ENCODE results near the gene ZNF398. TPM values are rescaled to one million over a fixed set of nuclear protein-coding genes. Genes with fewer than 3 reads are reported as not detected.

ZNF398 gene
- total and polyA plus RNA-seq, 9 of the 15 experiments (the other 6 are each of a cell fraction or from before 2014, with no cell fraction given): 4.0 to 18.6 (median 10.4) TPM

DNA sequence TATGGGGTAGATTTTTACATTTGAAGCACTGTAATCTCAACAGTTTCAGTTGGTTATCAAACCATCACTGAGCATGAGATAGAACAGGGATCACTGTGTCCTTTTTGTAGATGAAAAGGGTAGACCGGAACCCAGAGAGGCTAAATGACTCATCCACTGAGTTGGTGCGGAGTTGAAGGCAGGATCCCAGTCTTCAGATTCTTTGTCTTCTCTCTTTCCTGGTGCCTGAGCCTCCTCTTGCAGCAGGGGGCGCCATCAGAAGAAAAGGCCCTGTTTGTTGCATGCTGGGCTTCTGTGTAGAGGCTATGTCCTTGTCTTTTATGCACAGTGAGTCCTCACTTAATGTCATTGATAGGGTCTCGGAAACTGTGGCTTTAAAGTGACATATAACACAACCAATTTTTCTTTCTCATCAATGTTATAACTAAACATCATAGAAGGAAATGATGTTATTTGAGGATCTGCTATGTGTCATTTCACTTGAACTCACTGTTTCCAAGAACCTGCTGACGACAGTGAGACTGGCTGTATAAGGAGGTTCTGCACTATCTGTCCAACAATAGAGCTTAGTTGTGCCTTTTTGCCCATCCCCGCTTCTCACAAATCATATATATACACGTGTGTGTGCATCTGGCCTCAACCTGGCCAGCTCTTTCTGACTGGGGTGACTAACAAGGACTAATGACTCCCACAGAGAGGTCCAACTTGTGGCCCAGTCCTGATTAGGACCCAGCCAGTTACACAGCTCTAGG is 62.4 kb downstream of the ZNF398 start (continued):
- TF ChIP-seq MCM7 (IDR thresholded peaks at IDR 0.05) (no peak), TRIM28 (IDR thresholded peaks at IDR 0.05) (no peak), ZNF592 (IDR thresholded peaks at IDR 0.05) (no peak), MLX (CRISPR knock-in tag; conservative IDR thresholded peaks at IDR 0.05) (no peak), SOX6 (IDR thresholded peaks at IDR 0.05) (no peak), RBM15 (IDR thresholded peaks at IDR 0.05; ENCODE audit: insufficient read depth, low read length) (no peak), FIP1L1 (IDR thresholded peaks at IDR 0.05; ENCODE audit: low read depth, low read length, poor library complexity, severe bottlenecking) (no peak), MTF1 (CRISPR knock-in tag; IDR thresholded peaks at IDR 0.05; ENCODE audit: borderline replicate concordance) (no peak), ZNF740 (CRISPR knock-in tag; IDR thresholded peaks at IDR 0.05) (no peak), ZNF740 (tag; IDR thresholded peaks at IDR 0.05) (no peak), ZNF23 (CRISPR knock-in tag; IDR thresholded peaks at IDR 0.05) (no peak), SUPT5H (IDR thresholded peaks at IDR 0.05) (no peak), SIN3A (IDR thresholded peaks at IDR 0.05; ENCODE audit: borderline replicate concordance in 2 of 2, control insufficient read depth in 1 of 2, low read depth in 2 of 2, low read length in 2 of 2) (no peak), RBM34 (IDR thresholded peaks at IDR 0.05; ENCODE audit: borderline replicate concordance, insufficient read depth, low read length) (no peak), TEAD1 (CRISPR knock-in tag; IDR thresholded peaks at IDR 0.05) (0 out of 4 replicates have a peak, but pooled peaks of 1 of the 2 experiments have one; percentile 43), ZNF174 (CRISPR knock-in tag; IDR thresholded peaks at IDR 0.05) (no peak), BDP1 (IDR thresholded peaks at IDR 0.05; ENCODE audit: insufficient read depth, insufficient read length) (no peak), PKNOX1 (IDR thresholded peaks at IDR 0.05) (no peak), ATF7 (IDR thresholded peaks at IDR 0.05) (peak; percentile 26; the same call in 1 of the 2 replicates), SPI1 (IDR thresholded peaks at IDR 0.05; ENCODE audit: borderline replicate concordance, low read depth, low read length) (no peak), HNRNPH1 (optimal IDR thresholded peaks at IDR 0.05; ENCODE audit: low read depth, low read length) (no peak), HNRNPL (IDR thresholded peaks at IDR 0.05; ENCODE audit: low read depth, low read length) (no peak), MCM3 (IDR thresholded peaks at IDR 0.05) (no peak)

All from K562 (cell line).